GM19035 (cell line): ENCODE results near the gene KRTAP15-1.

Source experiments
- ATAC-seq: cut with Tn5 transposase; IDR thresholded peaks from one replicate; pipeline ENCODE4 v1.9.1; 2021; ENCODE audit not compliant: unreplicated experiment

KRTAP15-1 gene

DNA sequence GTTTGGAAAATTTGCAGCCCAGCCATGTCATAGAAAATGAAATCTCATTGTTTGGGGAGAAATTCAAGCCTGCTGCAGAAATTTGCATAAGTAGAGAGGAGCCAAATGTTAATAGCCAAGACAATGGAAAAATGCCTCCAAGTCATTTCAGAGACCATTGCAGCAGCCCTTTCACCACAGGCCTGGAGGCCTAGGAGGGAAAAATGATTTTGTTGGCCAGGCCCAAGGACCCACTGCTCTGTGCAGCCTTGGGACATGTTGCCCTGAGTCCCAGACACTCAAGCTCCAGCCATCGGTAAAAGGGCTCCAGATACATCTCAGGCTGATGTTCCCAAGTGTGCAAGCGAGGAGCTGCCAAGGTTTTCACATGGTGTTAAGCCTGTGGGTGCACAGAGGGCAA lies 46.1 kb downstream of the KRTAP15-1 start:
- ATAC-seq = no peak

DNA sequence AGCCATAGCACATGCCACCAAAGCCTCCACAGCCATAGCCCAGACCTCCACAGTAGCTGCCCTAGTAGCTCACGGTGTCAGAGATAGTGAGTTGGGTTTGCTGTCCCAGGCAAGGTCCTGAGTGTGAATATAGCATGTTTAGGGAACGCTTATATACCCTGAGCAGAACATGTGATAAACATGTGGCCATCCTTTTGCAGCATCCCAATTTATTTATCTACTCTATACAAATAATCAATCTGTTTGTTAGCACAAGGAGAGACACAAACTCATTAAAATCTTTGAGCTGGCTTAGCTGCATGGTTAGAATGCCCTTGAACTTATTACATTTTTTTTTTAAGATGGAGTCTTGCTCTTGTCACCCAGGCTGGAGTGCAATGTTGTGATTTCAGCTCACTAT lies 47.3 kb downstream of the KRTAP15-1 start, which contains the start of gene KRTAP19-2:
Gene KRTAP19-2 (minus strand): TSS at position 101 of the 400 bp plus-strand sequence. CDS start 88 bp downstream, at position 13.
- ATAC-seq = no peak
